Measurements from ENCODE around the gene CCDC60.
"Not testable (repeated sequence)": the region's sequence is repeated elsewhere in the genome, so short reads cannot be mapped to it uniquely, and the experiment has no call there.

CCDC60 gene

GRCh38 chr12:119360366-119360765, 25.8 kb downstream of the CCDC60 start:
- H3K27ac ChIP-seq (ENCODE audit: low read length, poor library complexity, severe bottlenecking); H3K79me1 ChIP-seq (replicated peaks; ENCODE audit: low read length, poor library complexity, severe bottlenecking); H3K4me2 ChIP-seq (ENCODE audit: low read length, poor library complexity, severe bottlenecking); H4K91ac ChIP-seq (ENCODE audit: low read length); H3K14ac ChIP-seq (ENCODE audit: low read length in 2 of 2); DNase-seq; H2BK120ac ChIP-seq (ENCODE audit: low read depth, low read length); H3K36me3 ChIP-seq (ENCODE audit: control insufficient read depth in 1 of 2, insufficient read depth in 2 of 2, low read depth in 1 of 2, low read length in 2 of 2); H3K18ac ChIP-seq (ENCODE audit: low read depth in 1 of 2, low read length in 2 of 2); H3K4me3 ChIP-seq (ENCODE audit: insufficient read depth in 1 of 2, low read depth in 1 of 2, low read length in 2 of 2); H2AFZ ChIP-seq (ENCODE audit: low read depth, low read length); H3K4ac ChIP-seq (ENCODE audit: low read depth in 1 of 2, low read length in 2 of 2); H4K8ac ChIP-seq (ENCODE audit: low read length); H3K27me3 ChIP-seq (ENCODE audit: control insufficient read depth in 1 of 2, insufficient read depth in 1 of 2, low read length in 2 of 2); H2BK5ac ChIP-seq (ENCODE audit: low read depth, low read length, poor library complexity, severe bottlenecking); H2BK12ac ChIP-seq (ENCODE audit: low read length in 2 of 2); H2BK15ac ChIP-seq (ENCODE audit: low read depth, poor library complexity, severe bottlenecking); H3K4me1 ChIP-seq (ENCODE audit: control insufficient read depth, insufficient read depth, low read depth, low read length); H2AK5ac ChIP-seq (ENCODE audit: low read length, severe bottlenecking); H3K9me3 ChIP-seq (ENCODE audit: control insufficient read depth, low read length); H3K9ac ChIP-seq (ENCODE audit: low read length); H3K23ac ChIP-seq (ENCODE audit: low read length in 2 of 2): not testable (repeated sequence)
- WGBS = 97% methylated on average over 19 of the region's 33 CpGs

DNA sequence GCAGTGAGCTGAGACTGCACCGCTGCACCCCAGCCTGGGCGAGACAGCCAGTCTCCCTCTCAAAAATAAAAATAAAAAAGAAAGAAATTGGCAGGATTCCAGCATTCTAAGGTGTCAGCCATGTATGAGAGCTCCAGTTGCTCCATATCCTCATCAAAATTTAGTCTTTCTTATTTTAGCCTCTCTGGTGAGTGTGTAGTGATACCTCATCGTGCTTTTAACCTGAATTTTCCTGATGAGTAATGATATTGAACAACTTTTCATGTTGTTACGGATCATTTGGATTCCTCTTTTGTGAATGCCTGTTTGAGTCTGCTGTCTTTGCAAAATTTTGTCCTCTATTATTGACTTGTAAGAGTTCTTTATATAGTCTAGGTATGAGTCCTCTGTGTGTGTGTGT, 28.5 kb downstream of the CCDC60 start:
- Histone ChIP-seq H3K79me1 (replicated peaks; ENCODE audit: low read length, poor library complexity, severe bottlenecking) (no peaks in the 10 kb centered on the region), H3K4ac (ENCODE audit: low read depth in 1 of 2, low read length in 2 of 2) (no peak overlapping the region), H3K18ac (ENCODE audit: low read depth in 1 of 2, low read length in 2 of 2) (no peak overlapping the region), H3K4me3 (ENCODE audit: insufficient read depth in 1 of 2, low read depth in 1 of 2, low read length in 2 of 2) (no peak overlapping the region), H3K27ac (ENCODE audit: low read length, poor library complexity, severe bottlenecking) (no peak overlapping the region), H3K4me1 (ENCODE audit: control insufficient read depth, insufficient read depth, low read depth, low read length) (no peaks in the 10 kb centered on the region), H3K9me3 (ENCODE audit: control insufficient read depth, low read length) (peaks cover 2% of the 10 kb centered on the region), H2AK5ac (ENCODE audit: low read length, severe bottlenecking) (no peak overlapping the region), H2AFZ (ENCODE audit: low read depth, low read length) (no peak overlapping the region), H2BK5ac (ENCODE audit: low read depth, low read length, poor library complexity, severe bottlenecking) (no peak overlapping the region), H2BK120ac (ENCODE audit: low read depth, low read length) (no peak overlapping the region), H2BK12ac (ENCODE audit: low read length in 2 of 2) (no peak overlapping the region), H2BK15ac (ENCODE audit: low read depth, poor library complexity, severe bottlenecking) (no peak overlapping the region), H4K91ac (ENCODE audit: low read length) (no peak overlapping the region), H3K23ac (ENCODE audit: low read length in 2 of 2) (no peak overlapping the region), H3K36me3 (ENCODE audit: control insufficient read depth in 1 of 2, insufficient read depth in 2 of 2, low read depth in 1 of 2, low read length in 2 of 2) (no peaks in the 10 kb centered on the region), H3K4me2 (ENCODE audit: low read length, poor library complexity, severe bottlenecking) (no peak overlapping the region), H3K14ac (ENCODE audit: low read length in 2 of 2) (no peak overlapping the region), H4K8ac (ENCODE audit: low read length) (no peak overlapping the region), H3K27me3 (ENCODE audit: control insufficient read depth in 1 of 2, insufficient read depth in 1 of 2, low read length in 2 of 2) (no peaks in the 10 kb centered on the region), H3K9ac (ENCODE audit: low read length) (no peak overlapping the region)
- no peak for DNase-seq
- WGBS = 67% methylated on average over 3 of the region's 4 CpGs

DNA sequence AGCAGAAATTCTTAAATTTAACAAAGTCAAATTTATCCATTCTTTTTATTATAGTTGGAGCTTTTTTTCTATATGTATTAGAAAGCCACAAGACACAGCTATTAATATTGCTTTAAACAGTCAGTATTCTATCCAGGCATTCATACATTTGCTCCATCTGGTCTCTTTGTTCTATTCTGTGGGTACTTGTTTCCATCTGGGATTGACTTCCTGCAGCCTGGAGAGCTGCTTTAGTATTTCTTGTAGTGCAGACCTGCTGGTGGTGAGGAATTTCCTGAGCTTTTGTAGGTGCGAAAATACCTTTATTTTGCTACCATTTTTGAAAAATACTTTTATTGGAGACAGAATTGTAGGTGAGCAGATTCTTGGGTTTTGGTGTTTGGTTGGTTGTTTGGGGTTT, 29.0 kb downstream of the CCDC60 start:
- Histone ChIP-seq H3K4me1 (ENCODE audit: control insufficient read depth, insufficient read depth, low read depth, low read length) (no peaks in the 10 kb centered on the region), H3K4me2 (ENCODE audit: low read length, poor library complexity, severe bottlenecking) (no peak overlapping the region), H3K9me3 (ENCODE audit: control insufficient read depth, low read length) (no peaks in the 10 kb centered on the region), H2BK15ac (ENCODE audit: low read depth, poor library complexity, severe bottlenecking) (no peak overlapping the region), H2BK5ac (ENCODE audit: low read depth, low read length, poor library complexity, severe bottlenecking) (no peak overlapping the region), H3K23ac (ENCODE audit: low read length in 2 of 2) (no peak overlapping the region), H3K14ac (ENCODE audit: low read length in 2 of 2) (no peak overlapping the region), H3K9ac (ENCODE audit: low read length) (no peak overlapping the region), H3K36me3 (ENCODE audit: control insufficient read depth in 1 of 2, insufficient read depth in 2 of 2, low read depth in 1 of 2, low read length in 2 of 2) (no peaks in the 10 kb centered on the region), H3K27ac (ENCODE audit: low read length, poor library complexity, severe bottlenecking) (no peak overlapping the region), H2AFZ (ENCODE audit: low read depth, low read length) (no peak overlapping the region), H2AK5ac (ENCODE audit: low read length, severe bottlenecking) (no peak overlapping the region), H3K18ac (ENCODE audit: low read depth in 1 of 2, low read length in 2 of 2) (no peak overlapping the region), H2BK120ac (ENCODE audit: low read depth, low read length) (no peak overlapping the region), H3K4ac (ENCODE audit: low read depth in 1 of 2, low read length in 2 of 2) (no peak overlapping the region), H4K91ac (ENCODE audit: low read length) (no peak overlapping the region), H3K27me3 (ENCODE audit: control insufficient read depth in 1 of 2, insufficient read depth in 1 of 2, low read length in 2 of 2) (no peaks in the 10 kb centered on the region), H3K4me3 (ENCODE audit: insufficient read depth in 1 of 2, low read depth in 1 of 2, low read length in 2 of 2) (no peak overlapping the region), H3K79me1 (replicated peaks; ENCODE audit: low read length, poor library complexity, severe bottlenecking) (no peaks in the 10 kb centered on the region), H2BK12ac (ENCODE audit: low read length in 2 of 2) (no peak overlapping the region), H4K8ac (ENCODE audit: low read length) (no peak overlapping the region)
- no peak for DNase-seq
- WGBS = no CpG with 5 or more reads among the region's 1 CpG

DNA sequence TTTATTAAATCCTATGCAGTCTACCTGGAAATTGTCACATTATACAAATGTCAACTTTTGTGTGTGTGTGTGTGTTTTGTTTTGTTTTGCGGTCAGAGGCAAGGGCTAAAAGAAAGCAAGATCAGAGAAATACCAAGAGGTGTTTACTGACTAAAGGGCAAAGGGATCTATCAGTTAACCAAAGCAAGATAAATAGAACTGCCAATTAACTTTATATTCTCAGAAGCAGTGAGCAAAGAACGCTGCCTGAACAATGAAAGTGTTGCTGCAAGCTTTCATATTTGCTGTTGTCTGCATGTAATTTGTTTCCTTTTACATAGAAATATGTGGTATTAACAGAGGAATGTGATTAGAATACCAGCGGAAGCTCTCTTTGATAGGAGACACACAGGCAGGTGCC, 30.9 kb downstream of the CCDC60 start:
- no peak overlapping the region for H3K27ac ChIP-seq (ENCODE audit: low read length, poor library complexity, severe bottlenecking)
- H3K14ac ChIP-seq (ENCODE audit: low read length in 2 of 2) = no peak overlapping the region
- no peaks in the 10 kb centered on the region for H3K9me3 ChIP-seq (ENCODE audit: control insufficient read depth, low read length)
- no peaks in the 10 kb centered on the region for H3K79me1 ChIP-seq (replicated peaks; ENCODE audit: low read length, poor library complexity, severe bottlenecking)
- H2BK15ac ChIP-seq (ENCODE audit: low read depth, poor library complexity, severe bottlenecking) = no peak overlapping the region
- no peaks in the 10 kb centered on the region for H3K27me3 ChIP-seq (ENCODE audit: control insufficient read depth in 1 of 2, insufficient read depth in 1 of 2, low read length in 2 of 2)
- no peak overlapping the region for H3K4me3 ChIP-seq (ENCODE audit: insufficient read depth in 1 of 2, low read depth in 1 of 2, low read length in 2 of 2)
- no peak overlapping the region for H3K9ac ChIP-seq (ENCODE audit: low read length)
- H2BK120ac ChIP-seq (ENCODE audit: low read depth, low read length) = no peak overlapping the region
- H3K36me3 ChIP-seq (ENCODE audit: control insufficient read depth in 1 of 2, insufficient read depth in 2 of 2, low read depth in 1 of 2, low read length in 2 of 2) = no peaks in the 10 kb centered on the region
- H3K4me2 ChIP-seq (ENCODE audit: low read length, poor library complexity, severe bottlenecking) = no peak overlapping the region
- no peak overlapping the region for H2AK5ac ChIP-seq (ENCODE audit: low read length, severe bottlenecking)
- H4K8ac ChIP-seq (ENCODE audit: low read length) = no peak overlapping the region
- no peak overlapping the region for H3K23ac ChIP-seq (ENCODE audit: low read length in 2 of 2)
- H3K4ac ChIP-seq (ENCODE audit: low read depth in 1 of 2, low read length in 2 of 2) = no peak overlapping the region
- DNase-seq = no peak
- H2AFZ ChIP-seq (ENCODE audit: low read depth, low read length) = no peak overlapping the region
- no peak overlapping the region for H2BK12ac ChIP-seq (ENCODE audit: low read length in 2 of 2)
- H3K4me1 ChIP-seq (ENCODE audit: control insufficient read depth, insufficient read depth, low read depth, low read length) = no peaks in the 10 kb centered on the region
- WGBS = 80% methylated on average over 3 of the region's 3 CpGs
- H2BK5ac ChIP-seq (ENCODE audit: low read depth, low read length, poor library complexity, severe bottlenecking) = no peak overlapping the region
- H3K18ac ChIP-seq (ENCODE audit: low read depth in 1 of 2, low read length in 2 of 2) = no peak overlapping the region
- no peak overlapping the region for H4K91ac ChIP-seq (ENCODE audit: low read length)
